ENCODE measurements around the gene ZNF784. TPM values are rescaled to one million over a fixed set of nuclear protein-coding genes. Genes with fewer than 3 reads are reported as not detected.
"Not testable (repeated sequence)": the region's sequence is repeated elsewhere in the genome, so short reads cannot be mapped to it uniquely, and the experiment has no call there.

The ZNF784 gene
- total and polyA plus RNA-seq, 5 experiments from 2014 or later: 0.64 to 9.2 (median 1.4) TPM

- H3K27ac Mint-ChIP-seq: peak overlapping the region in 6 of 10 donors; percentile 51 to 87 (median 75)
- DNase-seq (no peak), ATAC-seq (no peak)
- H3K9me3 Mint-ChIP-seq: no peaks in the 10 kb centered on the region
- H3K27me3 Mint-ChIP-seq: no peaks in the 10 kb centered on the region
- peaks cover 0 to 2% (median 0%) of the 10 kb centered on the region in 3 donors for H3K36me3 Mint-ChIP-seq
- H3K4me1 Mint-ChIP-seq: peaks cover 20 to 50% (median 46%) of the 10 kb centered on the region in 4 donors
- POLR2A ChIA-PET: interaction anchor here (0.7 to 3.9 kb wide), 4 partner anchors 11 to 50 kb away, joined by 3 to 25 read pairs (median 4); partner anchors contain the start of genes FIZ1 and ZNF524
- H3K4me3 Mint-ChIP-seq: peak overlapping the region in 6 of 10 donors; percentile 35 to 85 (median 65)
These were observed 39.5 kb downstream of the ZNF784 start for GRCh38 chr19:55584871-55585270.

GRCh38 chr19:55583897-55584296 is 40.5 kb downstream of the ZNF784 start:
- not testable (repeated sequence) for DNase-seq, H3K9me3 Mint-ChIP-seq, ATAC-seq, H3K27me3 Mint-ChIP-seq, H3K36me3 Mint-ChIP-seq
- H3K27ac Mint-ChIP-seq: peak overlapping the region in 1 of 10 donors; percentile 51
- POLR2A ChIA-PET: interaction anchor here (0.7 kb wide), 2 partner anchors 15 to 77 kb away, joined by 4 to 6 read pairs; partner anchors contain the start of gene FIZ1
- H3K4me1 Mint-ChIP-seq: peaks cover 22 to 52% (median 50%) of the 10 kb centered on the region in 4 donors
- peak overlapping the region in 1 of 10 donors; percentile 35 for H3K4me3 Mint-ChIP-seq

- ATAC-seq: not testable (repeated sequence)
- H3K4me1 Mint-ChIP-seq: peaks cover 20 to 46% (median 45%) of the 10 kb centered on the region in 4 donors
These were observed 42.1 kb downstream of the ZNF784 start for GRCh38 chr19:55582284-55582683.

GRCh38 chr19:55581823-55582223 is 42.5 kb downstream of the ZNF784 start:
- Mint-ChIP-seq H3K9me3 (peaks cover 0 to 6% (median 0%) of the 10 kb centered on the region in 9 donors), H3K27me3 (no peaks in the 10 kb centered on the region), H3K4me1 (peaks cover 18 to 41% (median 41%) of the 10 kb centered on the region in 4 donors), H3K4me3 (peak overlapping the region in 7 of 10 donors; percentile 74 to 92 (median 83)), H3K36me3 (peaks cover 3 to 13% (median 11%) of the 10 kb centered on the region in 3 donors), H3K27ac (peak overlapping the region; percentile 26 to 92 (median 84))
- DNase-seq (no peak), ATAC-seq (no peak)
- POLR2A ChIA-PET: interaction anchor here (0.7 to 2.4 kb wide), 6 partner anchors 15 to 580 kb away, joined by 3 to 24 read pairs (median 3); partner anchors contain the start of genes FIZ1, ZNF524 and ZNF865

More at GRCh38 chr19:55582284-55582683, 42.1 kb downstream of the ZNF784 start:
- POLR2A ChIA-PET: interaction anchor here (0.7 to 2.4 kb wide), 5 partner anchors 16 to 581 kb away, joined by 3 to 24 read pairs (median 3); partner anchors contain the start of genes FIZ1, ZNF524 and ZNF865
- not testable (repeated sequence) for DNase-seq, H3K9me3 Mint-ChIP-seq, H3K36me3 Mint-ChIP-seq, H3K27me3 Mint-ChIP-seq
- peak overlapping the region in 7 of 10 donors; percentile 24 to 92 (median 79) for H3K27ac Mint-ChIP-seq
- peak overlapping the region in 3 of 10 donors; percentile 89 to 92 (median 90) for H3K4me3 Mint-ChIP-seq

- H3K4me3 Mint-ChIP-seq: peak overlapping the region; percentile 74 to 92 (median 86)
- no peaks in the 10 kb centered on the region for H3K27me3 Mint-ChIP-seq
- DNase-seq (peak in 2 of 10 donors; percentile 16 to 25), ATAC-seq (no peak)
- H3K4me1 Mint-ChIP-seq: peaks cover 18 to 36% (median 35%) of the 10 kb centered on the region in 4 donors
- peaks cover 3 to 16% (median 12%) of the 10 kb centered on the region in 3 donors for H3K36me3 Mint-ChIP-seq
- peaks cover 0 to 8% (median 0%) of the 10 kb centered on the region in 9 donors for H3K9me3 Mint-ChIP-seq
- POLR2A ChIA-PET: interaction anchor here (0.6 to 2.4 kb wide), 10 partner anchors 15 to 378 kb away, joined by 3 to 24 read pairs (median 3); partner anchors contain the start of genes FIZ1, ZNF524, ZNF784 and ZNF865
- peak overlapping the region; percentile 73 to 92 (median 89) for H3K27ac Mint-ChIP-seq
These were observed 43.1 kb downstream of the ZNF784 start for GRCh38 chr19:55581145-55581822.

GRCh38 chr19:55580628-55581144 is 43.7 kb downstream of the ZNF784 start, which contains the start of gene ZNF579:
TSS of gene ZNF579 (minus strand) at chr19:55580848. CDS start at chr19:55579639, 1,209 bp downstream.
- H3K9me3 Mint-ChIP-seq: peaks cover 0 to 8% (median 0%) of the 10 kb centered on the region in 9 donors
- peak within 1 kb of the TSS; percentile 82 to 95 (median 87) for H3K4me3 Mint-ChIP-seq
- H3K36me3 Mint-ChIP-seq: peaks cover 3 to 16% (median 12%) of the 10 kb centered on the region in 3 donors
- peak within 1 kb of the TSS; percentile 88 to 96 (median 92) for H3K27ac Mint-ChIP-seq
- peak; percentile 65 to 74 for ATAC-seq
- POLR2A ChIA-PET: interaction anchor here (0.6 to 2.4 kb wide), 10 partner anchors 14 to 378 kb away, joined by 3 to 24 read pairs (median 3); partner anchors contain the start of genes FIZ1, ZNF524 and ZNF784
- H3K4me1 Mint-ChIP-seq: peaks cover 18 to 31% (median 30%) of the 10 kb centered on the region in 4 donors
- no peaks in the 10 kb centered on the region for H3K27me3 Mint-ChIP-seq
- peak; percentile 45 to 85 (median 69) for DNase-seq

GRCh38 chr19:55579766-55580621 is 44.4 kb downstream of the ZNF784 start:
- peak in 2 of 10 donors; percentile 13 to 24 for DNase-seq
- Mint-ChIP-seq H3K27me3 (no peaks in the 10 kb centered on the region), H3K27ac (peak overlapping the region; percentile 88 to 96 (median 92)), H3K4me3 (peak overlapping the region; percentile 82 to 95 (median 87)), H3K36me3 (peaks cover 3 to 16% (median 12%) of the 10 kb centered on the region in 3 donors), H3K4me1 (peaks cover 13 to 25% (median 23%) of the 10 kb centered on the region in 4 donors), H3K9me3 (peaks cover 0 to 8% (median 0%) of the 10 kb centered on the region in 9 donors)
- POLR2A ChIA-PET: interaction anchor here (0.8 to 2.4 kb wide), 7 partner anchors 13 to 57 kb away, joined by 3 to 24 read pairs (median 3); partner anchors contain the start of genes FIZ1, ZNF524 and ZNF784
- peak; percentile 53 to 54 for ATAC-seq

GRCh38 chr19:55578761-55579747 is 45.3 kb downstream of the ZNF784 start:
- H3K9me3 Mint-ChIP-seq: peaks cover 0 to 8% (median 0%) of the 10 kb centered on the region in 9 donors
- DNase-seq (peak in 1 of 10 donors; percentile 19), ATAC-seq (no peak)
- H3K4me3 Mint-ChIP-seq: peak overlapping the region; percentile 82 to 95 (median 87)
- POLR2A ChIA-PET: interaction anchor here (0.9 kb wide), 1 partner anchor 20 kb away, joined by 3 read pairs; the partner anchor contains the start of gene FIZ1
- peaks cover 13 to 23% (median 21%) of the 10 kb centered on the region in 4 donors for H3K4me1 Mint-ChIP-seq
- peak overlapping the region in 8 of 10 donors; percentile 88 to 96 (median 90) for H3K27ac Mint-ChIP-seq
- no peaks in the 10 kb centered on the region for H3K27me3 Mint-ChIP-seq
- peaks cover 3 to 16% (median 12%) of the 10 kb centered on the region in 3 donors for H3K36me3 Mint-ChIP-seq

- POLR2A ChIA-PET: interaction anchor here (0.9 kb wide), 1 partner anchor 21 kb away, joined by 3 read pairs; the partner anchor contains the start of gene FIZ1
- H3K4me3 Mint-ChIP-seq: no peak overlapping the region
- no peak for ATAC-seq
- no peak overlapping the region for H3K27ac Mint-ChIP-seq
- peaks cover 3 to 16% (median 12%) of the 10 kb centered on the region in 3 donors for H3K36me3 Mint-ChIP-seq
- DNase-seq: no peak
- peaks cover 0 to 9% (median 0%) of the 10 kb centered on the region in 9 donors for H3K9me3 Mint-ChIP-seq
- no peaks in the 10 kb centered on the region for H3K27me3 Mint-ChIP-seq
- H3K4me1 Mint-ChIP-seq: peaks cover 13 to 23% (median 21%) of the 10 kb centered on the region in 4 donors
These were observed 46.2 kb downstream of the ZNF784 start for GRCh38 chr19:55578031-55578760.

GRCh38 chr19:55576746-55577145 is 47.6 kb downstream of the ZNF784 start:
- peak overlapping the region in 6 of 10 donors; percentile 3 to 71 (median 62) for H3K4me3 Mint-ChIP-seq
- no peak for ATAC-seq
- H3K27ac Mint-ChIP-seq: peak overlapping the region in 2 of 10 donors; percentile 33 to 50
- H3K27me3 Mint-ChIP-seq: no peaks in the 10 kb centered on the region
- H3K36me3 Mint-ChIP-seq: peaks cover 3 to 16% (median 12%) of the 10 kb centered on the region in 3 donors
- DNase-seq: no peak
- H3K4me1 Mint-ChIP-seq: peaks cover 10 to 18% (median 17%) of the 10 kb centered on the region in 4 donors
- peaks cover 0 to 9% (median 0%) of the 10 kb centered on the region in 9 donors for H3K9me3 Mint-ChIP-seq
- POLR2A ChIA-PET: interaction anchor here (0.6 to 0.8 kb wide), 3 partner anchors 7 to 66 kb away, joined by 3 to 5 read pairs (median 3); no protein-coding TSS in a partner anchor
